Neural crest cell (in vitro differentiated cells): ENCODE measurements around the gene GREB1L. TPM values are rescaled to one million over a fixed set of nuclear protein-coding genes. Genes with fewer than 3 reads are reported as not detected.

ENCODE experiments used
- DNase-seq: peaks from one replicate; pipeline ENCODE4 v3.0.0; 2021; ENCODE audit warnings: low read depth, mixed read lengths, low spot score
- H3K27ac Mint-ChIP-seq: one replicate; pipeline ENCODE4 v1.8.0; 2021; ENCODE audit warnings: mild to moderate bottlenecking, mixed read lengths; ENCODE audit not compliant: unreplicated experiment
- H3K27me3 Mint-ChIP-seq: 2 replicates; pipeline ENCODE4 v1.8.0; 2021; ENCODE audit warnings: low read depth, mild to moderate bottlenecking, mixed read lengths
- H3K36me3 Mint-ChIP-seq: 2 replicates; pipeline ENCODE4 v1.8.0; 2021; ENCODE audit warnings: low read depth, mild to moderate bottlenecking, mixed read lengths
- H3K4me1 Mint-ChIP-seq: 2 replicates; pipeline ENCODE4 v1.8.0; 2021; ENCODE audit warnings: mixed read lengths
- H3K4me3 Mint-ChIP-seq: one replicate; pipeline ENCODE4 v1.8.0; 2021; ENCODE audit warnings: mild to moderate bottlenecking, mixed read lengths
- H3K9me3 Mint-ChIP-seq: 2 replicates; pipeline ENCODE4 v1.8.0; 2021; ENCODE audit warnings: mixed read lengths
- total RNA-seq: library from RNA; stranded (reverse); gene quantifications from 2 replicates; pipeline ENCODE4 v1.2.1, GENCODE V29; 2021
- TF ChIP-seq, protein P1 (sequence below): fragments of 200-600 bp; sonication (generic); conservative IDR thresholded peaks from 2 replicates; pipeline ENCODE4 v1.5.0; 2021; ENCODE audit warnings: antibody characterized with exemption, mild to moderate bottlenecking

The GREB1L gene
- total RNA-seq, 1 donor from 2014 or later = 80.5 TPM

DNA sequence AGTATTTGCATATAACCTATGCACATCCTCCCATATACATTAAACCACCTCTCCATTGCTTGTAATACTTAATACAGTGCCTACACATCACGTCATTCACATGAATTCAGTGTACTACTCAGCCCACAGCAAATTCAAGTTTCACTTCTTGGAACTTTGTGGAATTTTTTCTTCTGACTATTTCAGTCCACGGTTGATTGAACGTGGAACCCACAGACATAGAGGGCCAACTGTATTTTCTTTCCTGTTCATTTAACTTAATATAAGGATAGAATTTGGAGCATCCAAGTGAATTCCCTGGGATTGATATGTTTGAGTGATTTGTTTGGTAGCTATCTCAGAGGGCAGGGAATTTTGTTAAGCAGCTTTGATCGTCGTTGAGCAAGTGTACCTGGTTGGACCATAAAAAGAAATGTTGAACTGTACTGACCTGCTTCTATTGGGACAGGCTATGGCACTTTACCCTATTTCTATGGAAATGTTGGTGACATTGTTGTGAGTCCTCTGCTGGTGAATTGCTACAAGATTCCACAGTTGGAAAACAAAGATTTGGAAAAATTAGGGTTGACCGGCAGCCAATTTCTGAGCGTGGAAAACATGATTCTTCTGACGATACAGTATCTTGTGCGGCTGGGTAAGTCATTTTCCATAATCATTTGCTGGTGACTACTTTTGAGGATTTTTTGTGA lies 201.9 kb downstream of the GREB1L start:
- Mint-ChIP-seq H3K27me3 (no peaks in the 10 kb centered on the region), H3K4me1 (peaks cover 4% of the 10 kb centered on the region), H3K27ac (no peak overlapping the region), H3K36me3 (peaks cover 14% of the 10 kb centered on the region), H3K4me3 (no peak overlapping the region), H3K9me3 (no peaks in the 10 kb centered on the region)
- TF ChIP-seq, protein P1, sequence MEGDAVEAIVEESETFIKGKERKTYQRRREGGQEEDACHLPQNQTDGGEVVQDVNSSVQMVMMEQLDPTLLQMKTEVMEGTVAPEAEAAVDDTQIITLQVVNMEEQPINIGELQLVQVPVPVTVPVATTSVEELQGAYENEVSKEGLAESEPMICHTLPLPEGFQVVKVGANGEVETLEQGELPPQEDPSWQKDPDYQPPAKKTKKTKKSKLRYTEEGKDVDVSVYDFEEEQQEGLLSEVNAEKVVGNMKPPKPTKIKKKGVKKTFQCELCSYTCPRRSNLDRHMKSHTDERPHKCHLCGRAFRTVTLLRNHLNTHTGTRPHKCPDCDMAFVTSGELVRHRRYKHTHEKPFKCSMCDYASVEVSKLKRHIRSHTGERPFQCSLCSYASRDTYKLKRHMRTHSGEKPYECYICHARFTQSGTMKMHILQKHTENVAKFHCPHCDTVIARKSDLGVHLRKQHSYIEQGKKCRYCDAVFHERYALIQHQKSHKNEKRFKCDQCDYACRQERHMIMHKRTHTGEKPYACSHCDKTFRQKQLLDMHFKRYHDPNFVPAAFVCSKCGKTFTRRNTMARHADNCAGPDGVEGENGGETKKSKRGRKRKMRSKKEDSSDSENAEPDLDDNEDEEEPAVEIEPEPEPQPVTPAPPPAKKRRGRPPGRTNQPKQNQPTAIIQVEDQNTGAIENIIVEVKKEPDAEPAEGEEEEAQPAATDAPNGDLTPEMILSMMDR = no peak
- no peak for DNase-seq

DNA sequence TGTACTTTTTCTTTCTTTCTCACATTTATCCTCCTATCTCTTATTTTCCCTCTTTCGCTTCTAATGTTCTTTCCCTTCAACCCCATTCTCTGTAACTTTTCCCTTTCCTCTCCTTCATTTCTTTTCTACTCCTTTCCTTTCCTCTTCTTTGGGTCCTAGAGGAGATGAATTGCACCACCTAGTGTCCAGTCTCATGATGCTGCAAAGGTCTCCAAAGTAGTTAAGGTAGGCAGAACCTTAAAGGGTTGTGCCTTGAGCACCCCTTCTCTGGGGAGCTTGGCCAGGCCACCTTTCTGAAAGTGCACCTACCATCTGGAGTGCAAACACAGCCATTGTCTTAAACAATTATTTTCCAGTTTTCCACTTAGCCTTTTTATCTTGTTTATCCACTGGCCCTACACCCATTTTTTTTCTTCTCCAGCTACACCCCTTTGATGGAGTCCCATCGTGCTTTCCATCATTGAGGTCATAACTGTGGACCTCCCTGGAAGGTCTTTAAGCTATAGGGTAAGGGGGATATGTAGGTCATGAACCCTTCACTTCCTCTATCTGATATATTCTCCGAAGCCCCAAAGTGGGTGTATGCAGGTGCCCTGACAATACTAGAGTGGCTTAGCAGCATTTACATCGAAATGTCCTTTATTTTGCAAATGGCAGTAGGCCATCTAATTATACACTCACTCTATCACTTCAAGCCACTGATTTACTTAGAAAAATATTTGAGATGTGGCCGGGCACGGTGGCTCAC lies 202.6 kb downstream of the GREB1L start:
- H3K4me1 Mint-ChIP-seq = peaks cover 4% of the 10 kb centered on the region
- TF ChIP-seq, protein P1 = peak; percentile 82
- peak; percentile 19 for DNase-seq
- H3K9me3 Mint-ChIP-seq = no peaks in the 10 kb centered on the region
- H3K27me3 Mint-ChIP-seq = no peaks in the 10 kb centered on the region
- H3K4me3 Mint-ChIP-seq = no peak overlapping the region
- peaks cover 8% of the 10 kb centered on the region for H3K36me3 Mint-ChIP-seq
- H3K27ac Mint-ChIP-seq = no peak overlapping the region

DNA sequence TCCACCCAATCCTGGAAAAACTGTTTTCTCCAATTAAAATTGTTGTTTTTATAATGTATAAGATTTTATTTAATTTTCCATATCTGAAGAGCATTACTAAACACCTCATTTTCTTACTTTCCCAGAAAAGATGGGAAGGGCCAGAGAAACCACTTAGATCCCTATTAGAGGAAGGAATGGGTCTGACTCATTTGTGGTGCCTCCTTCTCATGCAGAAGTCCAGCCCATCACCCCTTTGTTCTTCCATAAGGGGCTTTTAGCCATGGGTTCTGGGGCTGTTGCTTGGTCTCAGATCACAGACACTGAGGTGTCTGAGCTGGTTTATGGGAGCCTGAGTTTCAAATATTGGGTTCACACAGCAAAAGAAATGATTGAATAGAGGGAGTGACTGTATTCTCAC lies 206.3 kb downstream of the GREB1L start:
- TF ChIP-seq, protein P1 = no peak
- H3K36me3 Mint-ChIP-seq = peaks cover 11% of the 10 kb centered on the region
- no peak overlapping the region for H3K4me3 Mint-ChIP-seq
- H3K27me3 Mint-ChIP-seq = no peaks in the 10 kb centered on the region
- DNase-seq = no peak
- H3K27ac Mint-ChIP-seq = no peak overlapping the region
- no peaks in the 10 kb centered on the region for H3K9me3 Mint-ChIP-seq
- peaks cover 14% of the 10 kb centered on the region for H3K4me1 Mint-ChIP-seq

DNA sequence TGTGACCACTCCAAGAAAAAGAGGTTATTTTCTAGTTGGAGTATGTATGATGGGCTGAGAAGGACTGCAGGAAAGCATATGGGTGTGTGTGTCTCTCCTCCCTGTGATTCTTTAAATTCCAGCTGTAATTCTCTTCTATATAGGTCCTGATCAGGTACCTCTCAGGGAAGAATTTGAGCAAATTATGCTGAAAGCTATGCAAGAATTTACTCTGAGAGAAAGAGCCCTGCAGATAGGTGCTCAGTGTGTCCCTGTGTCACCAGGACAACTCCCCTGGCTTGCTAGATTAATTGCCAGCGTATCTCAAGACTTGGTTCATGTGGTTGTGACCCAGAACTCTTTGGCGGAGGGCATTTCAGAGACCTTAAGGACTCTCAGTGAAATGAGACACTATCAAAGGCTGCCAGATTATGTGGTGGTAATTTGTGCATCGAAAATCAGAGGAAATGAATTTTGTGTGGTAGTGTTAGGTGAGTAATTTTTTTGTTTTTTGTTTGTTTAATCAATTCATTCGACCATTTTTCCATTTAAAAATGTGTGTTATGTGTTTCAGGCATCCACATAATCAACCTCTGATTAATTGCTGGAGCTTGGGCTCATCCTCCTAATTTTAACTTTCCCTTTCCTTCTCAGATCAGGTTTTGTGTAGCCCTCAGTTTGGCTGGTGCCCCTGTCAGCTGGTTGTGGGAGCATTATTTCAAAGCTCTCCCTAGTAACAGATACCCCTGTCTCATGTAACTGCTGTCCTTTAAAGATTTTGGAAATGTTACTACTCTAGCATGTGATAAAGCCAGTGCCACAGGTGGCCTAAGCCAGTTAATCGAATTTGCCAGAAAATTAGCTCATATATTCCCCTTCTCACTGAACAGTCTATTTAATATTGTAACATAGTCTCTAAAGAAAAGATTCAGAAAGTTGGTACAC lies 207.6 kb downstream of the GREB1L start:
- DNase-seq = no peak
- H3K4me3 Mint-ChIP-seq = no peak overlapping the region
- H3K36me3 Mint-ChIP-seq = peaks cover 16% of the 10 kb centered on the region
- peaks cover 14% of the 10 kb centered on the region for H3K4me1 Mint-ChIP-seq
- H3K27me3 Mint-ChIP-seq = no peaks in the 10 kb centered on the region
- no peaks in the 10 kb centered on the region for H3K9me3 Mint-ChIP-seq
- H3K27ac Mint-ChIP-seq = no peak overlapping the region
- TF ChIP-seq, protein P1 = no peak

DNA sequence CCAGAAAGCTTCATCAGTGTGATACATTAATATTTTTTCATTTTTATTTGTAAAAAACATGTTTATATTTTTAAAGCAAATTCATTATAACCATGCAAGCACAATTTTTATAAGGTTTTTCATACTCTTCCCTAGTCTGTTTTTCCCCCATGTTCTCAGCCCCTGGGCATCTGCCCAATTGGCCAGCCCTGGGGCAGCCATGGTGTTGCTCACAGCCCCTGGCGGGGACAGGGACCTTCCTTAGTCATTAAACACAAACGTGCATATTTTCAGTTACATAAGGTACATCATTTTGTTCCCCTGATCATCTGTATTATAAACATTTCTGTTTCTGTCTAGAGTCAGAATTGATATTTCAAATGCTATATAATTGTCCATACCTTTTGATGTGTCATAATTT lies 208.5 kb downstream of the GREB1L start:
- Mint-ChIP-seq H3K9me3 (no peaks in the 10 kb centered on the region), H3K36me3 (peaks cover 16% of the 10 kb centered on the region), H3K27ac (no peak overlapping the region), H3K27me3 (no peaks in the 10 kb centered on the region), H3K4me3 (no peak overlapping the region), H3K4me1 (peaks cover 14% of the 10 kb centered on the region)
- no peak for DNase-seq
- TF ChIP-seq, protein P1 = no peak
